Fibroblast of lung (primary cell): ENCODE results near the gene SEC22A. TPM values are rescaled to one million over a fixed set of nuclear protein-coding genes. Genes with fewer than 3 reads are reported as not detected.

Experiments used
- DNase-seq, 2 donors: peaks; one replicate each; pipeline versions ENCODE4 v3.0.0 to v3.0.0-alpha.2; 2010; ENCODE audit warnings: low read depth in 2 of 2
- H2AFZ ChIP-seq: 2 replicates; pipeline ENCODE4 v1.5.1; 2012; ENCODE audit warnings: low read length, control low read depth, inconsistent platforms
- H3K27ac ChIP-seq: 2 replicates; pipeline ENCODE4 v1.5.1; 2011; ENCODE audit warnings: low read length, control low read depth; ENCODE audit not compliant: insufficient read depth
- H3K27me3 ChIP-seq: 2 replicates; pipeline ENCODE4 v1.5.1; 2011; ENCODE audit warnings: mild to moderate bottlenecking, low read length; ENCODE audit not compliant: control insufficient read depth, insufficient read depth
- H3K36me3 ChIP-seq: 2 replicates; pipeline ENCODE4 v1.5.1; 2011; ENCODE audit warnings: low read length; ENCODE audit not compliant: control insufficient read depth, insufficient read depth
- H3K4me1 ChIP-seq: 2 replicates; pipeline ENCODE4 v1.5.1; 2011; ENCODE audit warnings: low read length; ENCODE audit not compliant: control insufficient read depth, insufficient read depth; ENCODE audit errors: extremely low read depth
- H3K4me2 ChIP-seq: 2 replicates; pipeline ENCODE4 v1.5.1; 2011; ENCODE audit warnings: low read length, control low read depth; ENCODE audit not compliant: insufficient read depth; ENCODE audit errors: extremely low read depth
- H3K4me3 ChIP-seq, 4 experiments: fragments of 200-600 bp in 1 of 4; sonication (generic) in 1 of 4; replicated peaks in 1 of 4; 2 replicates each; pipeline ENCODE4 v1.5.1; 2011 to 2016; ENCODE audit warnings: low read length in 4 of 4, low read depth in 3 of 4, mild to moderate bottlenecking in 3 of 4, control low read depth in 2 of 4, inconsistent platforms in 1 of 4, mixed read lengths in 1 of 4; ENCODE audit not compliant: insufficient read depth in 1 of 4; ENCODE audit errors: control extremely low read depth in 1 of 4
- H3K79me2 ChIP-seq: 2 replicates; pipeline ENCODE4 v1.5.1; 2012; ENCODE audit warnings: mild to moderate bottlenecking, low read length, inconsistent platforms; ENCODE audit not compliant: control insufficient read depth, insufficient read depth
- H3K9ac ChIP-seq: 2 replicates; pipeline ENCODE4 v1.5.1; 2011; ENCODE audit warnings: mild to moderate bottlenecking, low read length, control low read depth; ENCODE audit not compliant: insufficient read depth
- H3K9me3 ChIP-seq: 2 replicates; pipeline ENCODE4 v1.5.1; 2012; ENCODE audit warnings: low read depth, low read length; ENCODE audit not compliant: control insufficient read depth, insufficient read depth
- H4K20me1 ChIP-seq: 2 replicates; pipeline ENCODE4 v1.5.1; 2011; ENCODE audit warnings: low read length; ENCODE audit not compliant: control insufficient read depth, insufficient read depth; ENCODE audit errors: extremely low read depth
- CTCF ChIP-seq, 2 donors: IDR thresholded peaks in 1 of 2; conservative IDR thresholded peaks in 1 of 2; 1 replicate in 1 of 2; 2 replicates in 1 of 2; pipeline ENCODE4 v1.5.1; 2011 to 2012; ENCODE audit warnings: low read length in 2 of 2, control low read depth in 1 of 2, inconsistent platforms in 1 of 2, low read depth in 1 of 2, mild to moderate bottlenecking in 1 of 2
- EZH2 ChIP-seq: IDR thresholded peaks from 2 replicates; pipeline ENCODE4 v1.5.1; 2012; ENCODE audit warnings: low read length, control low read depth, mild to moderate bottlenecking; ENCODE audit errors: missing control alignments
- polyA plus RNA-seq, 2 donors: library from polyadenylated mRNA; depleted of rRNA in 1 of 2; stranded (reverse) in 1 of 2; unstranded in 1 of 2; fragments of >200 nt; gene quantifications; 2 replicates each; pipeline ENCODE4 v1.2.1, GENCODE V29; 2011 to 2012; ENCODE audit warnings: missing spikeins in 1 of 2
- total RNA-seq: library from RNA; depleted of rRNA; stranded (reverse); fragments of >200 nt; gene quantifications from 2 replicates; pipeline ENCODE4 v1.2.1, GENCODE V29; 2014

SEC22A gene
- total and polyA plus RNA-seq, 2 donors (not counting 1 experiment from before 2014, with no cell fraction given): 45.4 to 52.7 TPM

- Histone ChIP-seq H3K4me2 (no peak overlapping the region), H2AFZ (no peak overlapping the region), H3K9me3 (no peaks in the 10 kb centered on the region), H4K20me1 (no peaks in the 10 kb centered on the region), H3K4me3 (no peak overlapping the region), H3K27me3 (peaks cover 6% of the 10 kb centered on the region), H3K27ac (no peak overlapping the region), H3K9ac (no peak overlapping the region), H3K4me1 (no peaks in the 10 kb centered on the region), H3K79me2 (no peaks in the 10 kb centered on the region), H3K36me3 (no peaks in the 10 kb centered on the region)
- DNase-seq: no peak
- TF ChIP-seq EZH2: no peak
- no peak for TF ChIP-seq CTCF (conservative IDR thresholded peaks at IDR 0.05 in 1 of 2, IDR thresholded peaks at IDR 0.05 in 1 of 2; ENCODE audit: low read depth in 1 of 2, low read length in 2 of 2)
Measured at GRCh38 chr3:123299581-123299980, 97.8 kb downstream of the SEC22A start.

GRCh38 chr3:123300056-123300455, 98.3 kb downstream of the SEC22A start:
- H2AFZ ChIP-seq: no peak overlapping the region
- no peak overlapping the region for H3K27ac ChIP-seq
- H3K36me3 ChIP-seq: no peaks in the 10 kb centered on the region
- H3K79me2 ChIP-seq: no peaks in the 10 kb centered on the region
- H3K4me2 ChIP-seq: no peak overlapping the region
- DNase-seq: no peak
- peaks cover 6% of the 10 kb centered on the region for H3K27me3 ChIP-seq
- H3K9ac ChIP-seq: no peak overlapping the region
- no peak for TF ChIP-seq CTCF (conservative IDR thresholded peaks at IDR 0.05 in 1 of 2, IDR thresholded peaks at IDR 0.05 in 1 of 2; ENCODE audit: low read depth in 1 of 2, low read length in 2 of 2)
- no peak for TF ChIP-seq EZH2
- no peak overlapping the region for H3K4me3 ChIP-seq
- H3K9me3 ChIP-seq: no peaks in the 10 kb centered on the region
- H4K20me1 ChIP-seq: no peaks in the 10 kb centered on the region
- no peaks in the 10 kb centered on the region for H3K4me1 ChIP-seq

DNA sequence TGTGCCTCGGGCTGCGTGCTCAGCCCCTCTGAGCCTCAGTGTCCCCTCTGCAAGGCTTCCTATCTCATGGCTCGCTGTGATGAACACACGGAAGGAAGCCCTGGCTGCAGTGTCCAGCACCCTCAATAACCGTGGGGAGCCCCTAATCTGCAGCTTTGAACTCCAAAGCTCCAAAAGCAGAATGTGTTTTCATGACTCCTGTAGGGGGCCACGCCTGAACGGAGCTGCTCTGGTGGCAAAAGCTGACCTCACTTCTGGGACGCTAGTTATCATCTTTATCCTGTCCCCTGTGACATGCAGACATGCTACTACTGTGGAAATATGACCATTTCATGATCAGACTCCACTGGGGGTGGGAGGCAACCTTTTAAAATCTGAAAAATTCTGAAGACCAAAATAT, 98.8 kb downstream of the SEC22A start:
- H2AFZ ChIP-seq: no peak overlapping the region
- no peak overlapping the region for H3K9ac ChIP-seq
- no peak overlapping the region for H3K4me3 ChIP-seq
- H3K27ac ChIP-seq: no peak overlapping the region
- no peak overlapping the region for H3K4me2 ChIP-seq
- H3K4me1 ChIP-seq: no peaks in the 10 kb centered on the region
- H3K27me3 ChIP-seq: peaks cover 3% of the 10 kb centered on the region
- DNase-seq: no peak
- H4K20me1 ChIP-seq: no peaks in the 10 kb centered on the region
- no peaks in the 10 kb centered on the region for H3K79me2 ChIP-seq
- no peaks in the 10 kb centered on the region for H3K36me3 ChIP-seq
- no peak for TF ChIP-seq EZH2
- no peak for TF ChIP-seq CTCF (conservative IDR thresholded peaks at IDR 0.05 in 1 of 2, IDR thresholded peaks at IDR 0.05 in 1 of 2; ENCODE audit: low read depth in 1 of 2, low read length in 2 of 2)
- no peaks in the 10 kb centered on the region for H3K9me3 ChIP-seq
